Neural progenitor cell (in vitro differentiated cells): ENCODE measurements around the gene CDK5R1.

Experiments used
- CTCF ChIP-seq: fragments of 200-600 bp; sonication (generic); IDR thresholded peaks from 2 replicates; pipeline ENCODE4 v1.5.1; 2017; ENCODE audit warnings: antibody characterized with exemption, mild to moderate bottlenecking
- EZH2 ChIP-seq: fragments of 200-600 bp; sonication (generic); IDR thresholded peaks from 2 replicates; pipeline ENCODE4 v1.6.1; 2017; ENCODE audit warnings: antibody characterized with exemption, mild to moderate bottlenecking, moderate library complexity
- EZH2phosphoT487 ChIP-seq: fragments of 200-600 bp; sonication (generic); IDR thresholded peaks from 2 replicates; pipeline ENCODE4 v1.6.1; 2017; ENCODE audit warnings: antibody characterized with exemption

- TF ChIP-seq CTCF (no peak), EZH2phosphoT487 (no peak), EZH2 (no peak)
These were observed 42.3 kb upstream of the CDK5R1 start, which contains the start of gene PSMD11 for GRCh38 chr17:32444301-32445073.
